Measurements from ENCODE around the gene NFE2L2.
"Not testable (repeated sequence)": the region's sequence is repeated elsewhere in the genome, so short reads cannot be mapped to it uniquely, and the experiment has no call there.

NFE2L2 gene

DNA sequence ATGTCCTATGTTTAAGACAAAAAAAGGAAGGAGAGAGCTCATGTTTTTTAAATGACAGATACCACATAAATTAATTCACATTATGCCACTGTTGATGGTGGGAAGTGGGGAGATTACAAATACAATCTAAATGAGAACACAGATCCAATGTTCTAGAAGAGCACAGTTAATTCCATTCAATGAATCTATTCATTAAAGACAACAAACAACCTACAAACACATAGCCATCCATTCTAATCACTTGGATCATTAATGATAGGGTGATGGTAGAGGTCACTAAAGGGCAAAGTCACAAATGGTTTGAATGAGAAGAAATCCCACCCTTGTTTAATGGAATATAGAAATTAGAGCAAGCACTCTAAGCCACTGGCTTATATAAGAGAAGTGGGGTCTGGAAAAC, 30.3 kb downstream of the NFE2L2 start:
- TF ChIP-seq, protein P1, sequence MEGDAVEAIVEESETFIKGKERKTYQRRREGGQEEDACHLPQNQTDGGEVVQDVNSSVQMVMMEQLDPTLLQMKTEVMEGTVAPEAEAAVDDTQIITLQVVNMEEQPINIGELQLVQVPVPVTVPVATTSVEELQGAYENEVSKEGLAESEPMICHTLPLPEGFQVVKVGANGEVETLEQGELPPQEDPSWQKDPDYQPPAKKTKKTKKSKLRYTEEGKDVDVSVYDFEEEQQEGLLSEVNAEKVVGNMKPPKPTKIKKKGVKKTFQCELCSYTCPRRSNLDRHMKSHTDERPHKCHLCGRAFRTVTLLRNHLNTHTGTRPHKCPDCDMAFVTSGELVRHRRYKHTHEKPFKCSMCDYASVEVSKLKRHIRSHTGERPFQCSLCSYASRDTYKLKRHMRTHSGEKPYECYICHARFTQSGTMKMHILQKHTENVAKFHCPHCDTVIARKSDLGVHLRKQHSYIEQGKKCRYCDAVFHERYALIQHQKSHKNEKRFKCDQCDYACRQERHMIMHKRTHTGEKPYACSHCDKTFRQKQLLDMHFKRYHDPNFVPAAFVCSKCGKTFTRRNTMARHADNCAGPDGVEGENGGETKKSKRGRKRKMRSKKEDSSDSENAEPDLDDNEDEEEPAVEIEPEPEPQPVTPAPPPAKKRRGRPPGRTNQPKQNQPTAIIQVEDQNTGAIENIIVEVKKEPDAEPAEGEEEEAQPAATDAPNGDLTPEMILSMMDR (IDR thresholded peaks at IDR 0.05; ENCODE audit: low read depth, low read length) = no peak
- no peak for DNase-seq (ENCODE audit: extremely low read depth, low read depth)

- TF ChIP-seq, protein P1 (IDR thresholded peaks at IDR 0.05; ENCODE audit: low read depth, low read length) = no peak
- no peak for DNase-seq (ENCODE audit: extremely low read depth, low read depth)
Observed at GRCh38 chr2:177232098-177232704, 32.3 kb downstream of the NFE2L2 start.

- TF ChIP-seq, protein P1 (IDR thresholded peaks at IDR 0.05; ENCODE audit: low read depth, low read length) = no peak
- no peak for DNase-seq (ENCODE audit: extremely low read depth, low read depth)
Observed at GRCh38 chr2:177231270-177231669, 33.3 kb downstream of the NFE2L2 start.

DNA sequence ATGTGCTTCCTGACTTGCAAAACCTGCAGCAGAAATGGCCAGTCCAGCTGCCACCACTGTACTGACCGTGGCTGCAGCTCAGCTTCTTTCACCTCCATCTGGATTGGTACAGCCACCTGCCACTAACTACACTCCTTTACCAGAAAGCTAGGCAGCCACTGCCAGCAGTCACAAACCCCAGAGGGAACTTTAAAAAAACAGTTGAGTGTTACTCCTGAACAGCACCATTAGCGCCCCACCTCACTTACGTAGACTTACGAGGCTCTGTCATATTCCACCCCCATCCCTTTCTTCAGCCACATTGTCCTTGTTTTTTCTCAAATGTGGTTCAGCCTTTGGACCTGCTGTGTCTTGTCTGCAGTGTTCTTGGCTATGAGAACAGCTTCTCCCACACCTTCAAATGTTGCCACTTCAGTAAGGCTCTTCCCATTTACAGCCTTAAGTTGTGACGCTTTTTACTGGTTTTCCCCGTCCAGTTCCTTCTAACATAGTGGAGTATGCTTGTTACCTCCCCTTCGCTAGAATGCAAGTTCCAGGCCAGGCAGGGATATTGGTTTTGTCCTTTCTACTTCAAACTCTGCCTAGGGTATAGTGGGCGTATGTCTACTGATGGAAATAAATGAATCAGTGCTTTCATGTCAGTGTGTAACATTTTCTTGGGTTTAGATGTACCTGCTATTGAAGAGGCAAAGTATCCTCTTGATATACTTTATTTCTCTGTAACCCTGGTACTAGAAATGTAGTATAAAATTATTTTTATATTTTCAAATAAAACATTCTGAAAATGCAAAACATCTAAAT, 34.9 kb downstream of the NFE2L2 start:
- TF ChIP-seq, protein P1 (IDR thresholded peaks at IDR 0.05; ENCODE audit: low read depth, low read length) = no peak
- DNase-seq (ENCODE audit: extremely low read depth, low read depth) = no peak

GRCh38 chr2:177225965-177226360, 38.6 kb downstream of the NFE2L2 start:
- no peak for DNase-seq (ENCODE audit: extremely low read depth, low read depth)
- TF ChIP-seq, protein P1 (IDR thresholded peaks at IDR 0.05; ENCODE audit: low read depth, low read length) = no peak

GRCh38 chr2:177223436-177223835, 41.1 kb downstream of the NFE2L2 start:
- not testable (repeated sequence) for DNase-seq (ENCODE audit: extremely low read depth, low read depth)

DNA sequence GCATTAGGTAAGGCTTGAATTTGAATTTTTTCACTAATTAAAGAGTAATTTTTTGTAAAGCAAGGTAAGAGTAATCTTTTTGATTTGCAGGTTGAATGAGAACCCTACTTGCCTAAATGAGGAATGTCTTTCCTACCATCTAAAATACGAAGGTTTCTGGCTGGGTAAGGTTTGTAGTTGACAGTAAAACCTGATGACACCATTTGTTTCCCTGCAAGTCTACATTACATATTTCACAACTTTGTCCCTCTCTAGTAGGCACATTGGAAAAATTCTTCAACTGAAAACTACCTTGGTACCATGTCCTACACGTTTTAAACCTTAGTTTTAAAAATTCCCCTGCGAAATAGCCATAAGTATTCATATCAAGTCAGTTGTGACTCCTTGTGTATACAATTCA, 42.6 kb downstream of the NFE2L2 start:
- TF ChIP-seq, protein P1 (IDR thresholded peaks at IDR 0.05; ENCODE audit: low read depth, low read length) = no peak
- DNase-seq (ENCODE audit: extremely low read depth, low read depth) = no peak

Data from AG09319 (cell line).